ENCODE data around the gene MYO3B.

The MYO3B gene

GRCh38 chr2:170485254-170486026 lies 307.5 kb downstream of the MYO3B start:
- DNase-seq: no peak

DNA sequence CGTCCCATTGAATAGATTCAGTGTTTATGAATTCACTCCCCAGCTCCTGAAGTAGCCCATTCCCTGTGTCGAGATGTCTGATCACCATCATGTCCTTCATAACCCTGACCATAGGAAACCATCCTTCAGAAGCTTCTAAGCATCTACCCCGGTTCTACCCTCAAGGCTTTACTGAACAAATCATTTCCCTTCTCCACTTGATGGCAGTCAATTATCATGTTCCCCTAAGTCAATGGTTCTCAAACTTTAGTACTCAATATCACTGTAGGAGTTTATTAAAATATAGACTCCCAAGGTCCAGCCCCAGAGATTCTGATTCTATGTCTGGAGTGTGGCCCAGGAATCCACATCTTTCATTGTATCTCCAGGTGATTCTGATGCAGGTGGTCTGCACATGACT lies 308.8 kb downstream of the MYO3B start:
- DNase-seq: no peak

- no peak for DNase-seq
These were observed 310.9 kb downstream of the MYO3B start for GRCh38 chr2:170488807-170489206.

- no peak for DNase-seq
These were observed 314.1 kb downstream of the MYO3B start for GRCh38 chr2:170492010-170492409.

GRCh38 chr2:170493426-170494097 lies 315.6 kb downstream of the MYO3B start:
- DNase-seq: no peak

GRCh38 chr2:170495896-170496295 lies 317.9 kb downstream of the MYO3B start:
- no peak for DNase-seq

DNA sequence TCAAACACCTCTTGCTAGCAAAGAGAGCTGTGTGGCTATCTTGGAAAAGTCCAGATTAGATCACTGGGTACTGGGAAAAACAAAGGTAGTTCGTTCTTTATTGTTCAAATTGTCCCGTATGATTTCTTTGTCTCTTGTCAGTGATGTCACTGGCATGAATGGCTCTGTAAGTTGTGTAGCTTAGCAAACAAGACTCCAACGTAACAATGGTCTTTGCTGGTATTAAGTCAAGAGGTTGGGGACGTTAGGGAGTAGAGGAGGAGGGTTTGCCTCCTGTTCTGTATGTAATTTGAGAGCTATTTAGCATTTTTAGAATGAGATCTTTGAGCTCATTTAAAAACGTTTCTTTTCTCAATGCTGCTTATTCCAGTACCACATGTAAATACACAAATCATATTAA lies 320.7 kb downstream of the MYO3B start:
- no peak for DNase-seq

- no peak for DNase-seq
These were observed 322.2 kb downstream of the MYO3B start for GRCh38 chr2:170500104-170500503.

- DNase-seq: no peak
These were observed 322.8 kb downstream of the MYO3B start for GRCh38 chr2:170500770-170501169.

DNA sequence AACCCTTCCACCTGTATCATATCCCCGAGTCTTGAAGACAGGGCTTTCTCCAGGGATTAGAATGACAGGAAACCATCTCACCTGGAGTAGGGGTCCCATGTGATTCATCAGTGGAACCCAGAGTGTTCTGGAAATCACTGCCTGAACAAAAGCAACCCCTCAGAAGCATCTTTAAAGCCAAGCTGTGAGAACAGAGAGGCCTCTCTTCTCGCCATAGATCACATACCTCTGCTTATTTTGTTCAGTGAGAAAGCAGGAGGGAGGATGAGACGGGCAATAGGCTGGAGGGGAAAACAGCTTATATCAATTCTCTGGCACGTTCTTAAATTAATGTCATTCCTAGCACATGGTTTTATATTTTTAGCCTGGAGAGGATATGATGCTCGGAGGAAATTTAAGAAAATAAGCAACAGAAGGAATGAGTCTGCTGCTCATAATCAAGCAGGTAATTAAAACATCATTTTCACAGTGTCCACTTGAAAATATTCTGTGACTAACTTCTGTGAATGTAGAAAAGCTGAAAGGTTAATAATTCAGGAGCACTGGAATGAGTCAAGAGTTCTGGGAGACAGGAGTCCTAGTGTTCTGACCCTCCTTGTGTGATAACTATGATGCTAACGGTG lies 323.6 kb downstream of the MYO3B start:
- no peak for DNase-seq

DNA sequence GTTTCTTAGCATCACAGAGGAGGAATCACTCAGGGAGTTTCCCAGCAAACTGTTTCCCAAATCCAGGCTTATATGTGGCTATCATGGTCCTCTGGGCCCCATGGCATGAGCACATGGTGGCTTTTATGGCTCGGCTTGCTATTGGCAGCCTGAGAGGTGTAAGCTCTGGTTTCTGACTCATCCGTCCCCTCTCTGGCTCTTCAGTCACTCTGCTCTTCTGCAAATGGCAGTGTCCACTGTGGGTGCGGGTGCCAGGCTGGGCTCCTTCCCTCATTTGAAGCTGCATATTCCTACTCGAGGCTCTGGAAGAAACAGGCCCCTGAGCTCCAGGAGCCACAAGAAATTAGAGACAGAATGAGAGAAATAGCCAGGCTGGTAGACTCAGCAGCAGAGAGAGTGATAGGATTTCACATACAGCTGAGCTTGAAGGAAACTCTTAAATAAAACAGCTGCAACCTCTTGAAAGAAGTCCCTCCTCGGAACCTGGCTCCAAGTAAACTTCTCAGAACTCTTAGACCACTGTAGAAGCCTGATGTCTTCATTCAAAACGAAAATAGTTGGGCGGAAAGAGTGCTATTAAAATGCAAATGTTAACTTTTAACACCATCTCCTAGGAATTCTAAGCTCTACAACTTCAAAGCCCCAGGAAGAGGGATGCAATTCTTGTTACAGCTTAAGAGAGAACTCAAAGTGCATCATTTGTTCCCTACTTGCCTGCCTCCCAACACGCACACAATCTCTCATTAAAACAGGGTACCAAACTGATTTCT lies 324.6 kb downstream of the MYO3B start:
- DNase-seq: no peak

DNA sequence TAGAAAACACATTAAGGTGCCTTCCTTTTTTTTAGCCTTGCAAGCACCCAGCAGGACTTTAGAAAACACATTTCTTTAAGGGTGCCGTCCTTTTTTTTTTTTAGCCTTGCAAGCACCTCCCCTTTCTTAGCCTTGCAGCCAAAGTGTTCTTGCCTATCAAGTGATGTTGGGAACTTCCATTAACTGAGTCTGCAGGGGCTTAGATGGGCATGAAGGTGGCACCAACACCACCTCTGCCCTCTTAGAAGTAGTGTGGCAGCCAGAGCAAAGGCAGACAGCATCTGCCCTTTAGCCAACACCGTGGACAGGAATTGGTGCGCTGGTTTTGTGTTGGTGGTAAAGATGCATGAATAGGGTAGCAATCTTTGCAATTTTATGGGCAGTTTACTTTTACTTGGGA lies 325.6 kb downstream of the MYO3B start:
- DNase-seq: no peak

- DNase-seq: no peak
These were observed 326.2 kb downstream of the MYO3B start for GRCh38 chr2:170503971-170504809.

DNA sequence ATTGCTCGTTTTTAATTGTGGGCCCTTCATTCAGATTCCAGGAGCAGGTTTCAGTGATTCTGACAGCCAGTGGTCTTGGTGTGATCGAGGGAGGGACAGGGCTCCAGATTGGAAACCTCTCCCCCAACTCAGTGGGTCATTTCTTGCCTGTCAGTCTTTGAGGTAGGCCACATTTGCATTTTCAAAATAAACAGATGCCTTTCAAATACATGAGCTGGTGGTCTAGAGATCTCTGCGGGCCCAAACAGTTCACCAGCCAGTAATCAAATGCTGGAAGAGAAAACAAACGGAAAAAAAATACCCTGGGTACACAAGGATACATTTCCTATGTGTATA lies 326.8 kb downstream of the MYO3B start:
- no peak for DNase-seq

DNA sequence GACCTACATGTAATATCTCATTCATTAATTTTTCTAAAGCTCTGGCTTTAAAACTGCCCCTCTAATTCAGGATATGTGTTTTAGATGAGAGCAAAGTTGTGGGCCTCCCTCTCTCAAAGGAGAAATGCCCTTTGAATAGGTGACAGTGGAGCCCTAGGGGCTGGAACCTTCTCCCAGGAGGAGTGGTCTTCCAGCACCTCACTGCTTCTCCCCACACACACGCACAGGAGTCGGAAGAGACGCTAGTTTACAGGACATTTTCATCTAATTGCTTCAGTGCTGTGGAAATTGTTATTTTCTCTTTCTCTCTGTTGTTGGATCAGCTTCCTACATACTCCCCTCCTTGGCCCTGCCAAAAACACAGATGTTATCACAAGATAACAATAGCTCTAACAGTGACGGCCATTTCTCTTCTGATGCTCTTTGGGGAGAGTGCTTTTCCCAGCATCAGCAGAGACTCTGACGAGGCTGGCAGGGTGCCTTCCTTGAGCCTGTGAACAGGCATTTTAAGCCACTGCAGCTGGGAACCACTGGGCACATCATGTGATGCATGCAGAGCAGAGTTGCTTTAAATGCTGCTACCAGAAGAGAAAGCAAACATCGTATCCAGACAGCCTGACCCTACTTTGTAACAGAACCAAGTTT lies 327.8 kb downstream of the MYO3B start:
- no peak for DNase-seq

DNA sequence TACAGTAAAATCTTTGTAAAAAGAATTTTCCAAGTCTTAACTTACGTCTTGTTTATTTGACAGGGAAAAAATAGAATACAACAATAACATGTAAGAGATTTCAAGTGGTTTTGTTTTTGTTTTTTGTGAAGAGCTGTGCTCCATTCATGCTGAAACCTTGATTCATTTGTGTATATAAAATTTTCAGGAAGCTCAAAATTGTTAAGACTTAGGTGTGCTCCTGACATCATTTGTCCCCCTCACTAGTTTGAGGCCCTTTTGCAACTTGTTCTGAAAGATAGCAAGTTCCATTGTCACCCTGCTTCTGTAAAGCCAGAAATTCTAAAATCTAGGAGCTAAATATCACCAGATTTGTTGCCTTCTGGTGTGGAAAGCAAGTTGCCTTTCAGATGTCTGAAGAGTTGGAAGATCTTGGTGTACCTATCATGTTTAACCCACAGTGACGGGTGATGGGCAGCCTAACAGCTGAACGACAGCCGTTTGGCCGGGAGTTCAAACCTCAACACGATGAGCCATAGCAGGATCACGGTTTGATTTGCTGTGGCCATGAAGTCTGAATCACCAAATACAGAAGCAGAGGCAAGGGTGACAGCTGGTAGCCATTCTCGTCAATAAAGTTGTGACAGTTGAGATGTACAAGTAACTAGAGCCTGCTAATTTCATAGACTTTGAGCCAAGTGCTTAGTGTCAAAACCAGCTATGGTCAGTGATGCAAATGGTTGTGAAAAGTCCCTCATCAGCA lies 331.7 kb downstream of the MYO3B start:
- DNase-seq: no peak

DNA sequence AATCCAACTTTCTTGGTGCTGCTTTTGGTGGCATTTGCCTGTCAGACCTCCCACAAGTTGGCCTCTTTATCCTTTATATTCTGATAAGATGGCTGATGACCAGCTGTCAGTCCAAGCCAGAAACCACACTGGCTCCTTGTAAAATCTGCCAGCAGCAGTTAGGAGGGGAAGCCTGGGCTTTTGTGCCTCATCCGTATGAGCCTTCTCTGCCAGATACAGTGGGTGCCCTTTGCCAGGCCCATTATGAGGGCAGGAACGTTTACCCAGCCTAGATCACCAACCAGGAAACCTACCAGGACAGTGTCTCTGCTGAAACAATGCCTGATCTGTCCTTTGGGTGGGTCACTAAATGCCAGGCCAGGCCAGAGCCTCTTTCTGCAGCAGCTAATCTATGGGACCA lies 334.3 kb downstream of the MYO3B start:
- no peak for DNase-seq

- no peak for DNase-seq
These were observed 336.2 kb downstream of the MYO3B start for GRCh38 chr2:170514140-170514539.

DNA sequence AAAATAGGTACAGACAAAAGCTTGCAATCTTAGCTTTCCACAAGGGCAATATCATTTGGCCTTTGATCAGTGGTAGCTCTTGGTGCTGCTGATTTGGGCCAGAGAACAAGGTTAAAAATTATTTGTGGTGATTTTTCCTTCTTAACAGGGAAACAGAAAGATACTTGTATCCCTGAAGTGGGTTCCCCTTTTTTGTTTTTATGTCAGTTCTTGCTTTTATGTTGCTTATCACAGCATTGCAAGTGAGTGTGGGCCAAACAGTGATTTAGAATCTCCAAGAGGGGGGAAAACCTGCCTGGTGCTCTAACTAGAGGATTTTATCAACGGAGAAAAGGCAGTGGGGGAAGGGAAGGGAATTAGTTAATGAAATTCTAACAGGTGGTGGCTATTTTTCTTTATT lies 339.6 kb downstream of the MYO3B start:
- no peak for DNase-seq

DNA sequence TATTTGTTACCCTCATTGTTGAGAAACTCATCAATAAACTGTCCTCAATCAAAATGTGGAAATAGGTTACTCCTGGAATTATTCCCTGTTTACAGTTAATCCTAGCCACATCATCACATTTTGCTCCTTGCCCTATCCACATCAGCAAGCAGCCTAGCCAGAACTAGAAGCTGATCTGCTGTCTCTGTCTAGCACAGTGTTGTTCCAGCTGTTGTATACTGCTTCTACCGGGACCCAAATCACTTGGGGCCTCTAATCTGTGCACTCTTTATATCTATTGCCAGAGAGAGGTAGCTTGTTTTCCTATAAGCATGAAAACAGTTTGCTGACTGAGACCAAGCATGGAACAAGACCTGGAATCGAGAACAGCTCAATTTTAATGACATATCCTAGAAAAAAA lies 341.0 kb downstream of the MYO3B start:
- no peak for DNase-seq

DNA sequence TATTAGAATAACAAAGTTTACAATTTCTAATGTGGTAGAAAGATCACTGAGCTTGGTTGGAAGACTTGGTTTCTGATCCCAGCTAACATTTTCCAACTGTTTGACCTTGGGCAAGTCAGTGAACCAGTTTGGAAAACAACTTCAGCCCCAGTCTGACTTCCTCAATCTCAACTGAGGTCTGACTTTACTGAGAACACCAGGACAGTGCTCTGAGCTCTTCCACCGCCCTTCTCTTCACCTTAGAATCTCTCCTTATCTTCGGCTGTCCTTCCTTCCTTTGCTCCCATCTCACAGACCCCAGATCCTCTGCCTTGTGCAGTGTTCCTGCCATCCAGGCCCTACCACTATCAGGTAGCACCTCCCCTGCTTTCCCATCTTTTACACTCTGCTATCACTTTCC lies 343.4 kb downstream of the MYO3B start:
- DNase-seq: no peak

All from activated T-cell treated with anti-CD3 and anti-CD28 coated beads for 4 hours (primary cell).